ENCODE data around the gene NR1D2.

The NR1D2 gene

DNA sequence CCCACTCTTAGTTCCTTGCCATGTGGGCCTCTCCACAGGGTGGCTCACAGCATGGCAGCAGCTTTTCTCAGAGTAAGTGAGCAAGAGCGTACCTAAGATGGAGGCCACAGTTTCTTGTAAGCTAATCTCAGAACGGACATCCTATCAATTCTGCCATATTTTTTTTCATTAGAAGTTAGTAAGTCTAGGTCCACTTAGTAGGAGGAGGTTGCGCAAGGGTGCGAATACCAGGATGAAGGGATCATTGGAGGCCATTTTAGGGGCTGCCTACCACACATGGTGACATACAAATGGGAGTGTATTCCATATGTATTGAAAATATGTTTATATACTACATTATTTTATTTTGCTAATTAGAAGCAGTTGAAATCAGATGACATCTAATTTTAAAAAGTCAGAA lies 31.5 kb downstream of the NR1D2 start:
- in situ Hi-C loops (cut with HindIII; ENCODE audit: low pct_ligation_motif_present, low sequenced_read_pairs), result no loop called here
- DNase-seq, result no peak
- no peaks in the 10 kb centered on the region for H3K36me3 ChIP-seq (replicated peaks)
- no peak overlapping the region for H3K4me3 ChIP-seq (ENCODE audit: low read depth, low read length)
- H3K27me3 ChIP-seq (replicated peaks), result no peaks in the 10 kb centered on the region
- no peak for TF ChIP-seq CTCF (IDR thresholded peaks at IDR 0.05; ENCODE audit: low read depth, low read length, missing control alignments)
- no peak overlapping the region for H3K27ac ChIP-seq

- H3K27ac ChIP-seq, result no peak overlapping the region
- no peaks in the 10 kb centered on the region for H3K27me3 ChIP-seq (replicated peaks)
- TF ChIP-seq CTCF (IDR thresholded peaks at IDR 0.05; ENCODE audit: low read depth, low read length, missing control alignments), result no peak
- no peaks in the 10 kb centered on the region for H3K36me3 ChIP-seq (replicated peaks)
- DNase-seq, result no peak
- in situ Hi-C loops (cut with HindIII; ENCODE audit: low pct_ligation_motif_present, low sequenced_read_pairs), result no loop called here
- no peak overlapping the region for H3K4me3 ChIP-seq (ENCODE audit: low read depth, low read length)
These were observed 34.5 kb downstream of the NR1D2 start for GRCh38 chr3:23979569-23979968.

GRCh38 chr3:23981136-23981535 lies 36.0 kb downstream of the NR1D2 start:
- Histone ChIP-seq H3K4me3 (ENCODE audit: low read depth, low read length) (no peak overlapping the region), H3K36me3 (replicated peaks) (no peaks in the 10 kb centered on the region), H3K27ac (no peak overlapping the region), H3K27me3 (replicated peaks) (no peaks in the 10 kb centered on the region)
- no peak for TF ChIP-seq CTCF (IDR thresholded peaks at IDR 0.05; ENCODE audit: low read depth, low read length, missing control alignments)
- no peak for DNase-seq
- in situ Hi-C loops (cut with HindIII; ENCODE audit: low pct_ligation_motif_present, low sequenced_read_pairs), result no loop called here

DNA sequence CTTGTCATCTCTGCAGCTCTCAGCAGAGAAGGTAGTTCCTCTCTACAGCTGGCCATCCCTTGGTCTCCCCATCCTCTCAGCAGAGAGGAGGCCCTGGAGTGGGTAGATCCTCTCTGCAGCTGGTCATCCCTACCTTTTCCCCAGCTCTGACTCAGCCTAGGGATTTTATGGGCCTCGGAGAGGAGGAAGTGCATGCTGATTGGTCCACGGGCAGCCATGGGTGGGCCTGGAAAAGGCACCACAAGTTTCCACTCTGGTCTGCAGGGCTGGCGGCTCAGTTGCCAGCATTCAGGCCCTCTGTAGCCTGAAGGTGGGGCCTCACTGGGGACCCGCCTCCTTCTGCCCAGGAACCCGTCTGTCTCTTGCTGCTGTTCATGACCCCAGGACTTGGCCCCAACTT lies 36.9 kb downstream of the NR1D2 start:
- in situ Hi-C loops (cut with HindIII; ENCODE audit: low pct_ligation_motif_present, low sequenced_read_pairs), result no loop called here
- no peak for TF ChIP-seq CTCF (IDR thresholded peaks at IDR 0.05; ENCODE audit: low read depth, low read length, missing control alignments)
- no peak overlapping the region for H3K4me3 ChIP-seq (ENCODE audit: low read depth, low read length)
- H3K27me3 ChIP-seq (replicated peaks), result no peaks in the 10 kb centered on the region
- no peaks in the 10 kb centered on the region for H3K36me3 ChIP-seq (replicated peaks)
- no peak overlapping the region for H3K27ac ChIP-seq
- DNase-seq, result no peak

DNA sequence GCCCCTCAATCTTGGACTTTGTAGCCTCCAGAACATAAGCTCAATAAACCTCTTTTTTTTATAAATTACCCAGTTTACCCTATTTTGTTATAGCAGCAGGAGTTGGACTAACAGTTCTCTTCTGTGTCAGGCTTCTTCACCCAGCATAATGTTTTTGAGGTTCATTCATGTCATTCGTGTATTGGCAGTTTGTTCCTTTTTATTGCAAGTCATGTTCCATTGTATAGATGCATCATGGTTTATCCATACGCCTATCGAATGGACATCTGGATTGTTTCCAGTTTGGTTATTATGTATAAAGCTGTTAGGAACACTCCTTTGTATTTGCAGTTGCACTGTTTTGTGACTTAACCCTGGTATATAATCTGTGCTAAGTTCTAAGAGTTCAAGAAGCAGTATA lies 39.8 kb downstream of the NR1D2 start:
- Histone ChIP-seq H3K36me3 (replicated peaks) (no peaks in the 10 kb centered on the region), H3K27ac (no peak overlapping the region), H3K27me3 (replicated peaks) (no peaks in the 10 kb centered on the region), H3K4me3 (ENCODE audit: low read depth, low read length) (no peak overlapping the region)
- DNase-seq, result no peak
- no peak for TF ChIP-seq CTCF (IDR thresholded peaks at IDR 0.05; ENCODE audit: low read depth, low read length, missing control alignments)
- in situ Hi-C loops (cut with HindIII; ENCODE audit: low pct_ligation_motif_present, low sequenced_read_pairs), result no loop called here

DNA sequence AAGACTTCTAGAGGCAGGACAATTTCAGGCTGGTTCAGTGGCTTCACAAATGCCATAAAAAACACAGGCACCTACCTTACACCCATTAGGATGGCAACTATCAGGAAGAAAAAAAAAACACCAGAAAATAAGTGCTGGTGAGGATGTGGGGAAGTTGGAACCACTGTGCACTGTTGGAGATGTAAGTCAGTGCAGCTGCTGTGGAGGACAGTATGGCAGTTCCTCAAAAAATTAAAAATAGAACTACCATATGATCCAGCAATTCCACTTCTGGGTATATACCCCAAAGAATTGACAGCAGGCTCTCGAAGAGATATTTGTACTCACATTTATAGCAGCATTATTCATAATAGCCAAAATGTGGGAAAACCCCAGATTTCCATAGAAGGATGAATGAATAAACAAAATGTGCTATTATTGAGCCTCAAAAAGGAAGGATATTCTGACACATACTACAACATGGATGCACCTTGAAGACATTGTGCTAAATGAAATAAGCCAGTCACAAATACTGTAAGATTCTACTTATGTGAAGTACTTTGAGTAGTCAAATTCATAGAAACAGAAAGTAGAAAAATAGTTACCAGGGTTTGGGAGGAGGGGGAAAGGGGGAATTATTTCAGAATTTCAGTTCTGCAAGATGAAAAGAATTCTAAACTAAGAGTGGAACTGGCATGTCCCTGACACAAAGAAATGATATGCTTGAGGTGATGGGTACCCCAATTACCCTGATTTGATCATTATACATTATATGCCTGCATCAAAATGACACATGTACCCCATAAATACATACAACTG lies 40.9 kb downstream of the NR1D2 start:
- TF ChIP-seq CTCF (IDR thresholded peaks at IDR 0.05; ENCODE audit: low read depth, low read length, missing control alignments), result no peak
- Histone ChIP-seq H3K27ac (no peak overlapping the region), H3K4me3 (ENCODE audit: low read depth, low read length) (no peak overlapping the region), H3K36me3 (replicated peaks) (no peaks in the 10 kb centered on the region), H3K27me3 (replicated peaks) (no peaks in the 10 kb centered on the region)
- no peak for DNase-seq
- in situ Hi-C loops (cut with HindIII; ENCODE audit: low pct_ligation_motif_present, low sequenced_read_pairs), result no loop called here

Measured in brain microvascular endothelial cell (primary cell).